ENCODE results near the gene AGMO. TPM values are rescaled to one million over a fixed set of nuclear protein-coding genes. Genes with fewer than 3 reads are reported as not detected.

Gene AGMO
- total and polyA plus RNA-seq, 2 experiments from 2014 or later = 6.5 to 7.3 TPM

GRCh38 chr7:15582773-15583172 lies 21.0 kb upstream of the AGMO start:
- TF ChIP-seq EZH2phosphoT487 (IDR thresholded peaks at IDR 0.05; ENCODE audit: low read depth, severe bottlenecking, unreplicated experiment) (no peak), EZH2 (IDR thresholded peaks at IDR 0.05; ENCODE audit: borderline replicate concordance) (no peak), CTCF (IDR thresholded peaks at IDR 0.05; ENCODE audit: poor library complexity) (no peak)
- Histone ChIP-seq H3K36me3 (replicated peaks; ENCODE audit: insufficient read depth, low read depth) (no peaks in the 10 kb centered on the region), H3K27me3 (no peaks in the 10 kb centered on the region), H4K20me1 (ENCODE audit: insufficient read depth, poor library complexity, severe bottlenecking) (no peaks in the 10 kb centered on the region), H3K79me2 (no peaks in the 10 kb centered on the region), H3K4me2 (no peak overlapping the region), H2AFZ (no peak overlapping the region), H3K27ac (no peak overlapping the region), H3K4me3 (no peak overlapping the region), H3K9me3 (ENCODE audit: low read depth) (no peaks in the 10 kb centered on the region), H3K4me1 (ENCODE audit: insufficient read depth) (no peaks in the 10 kb centered on the region), H3K9me2 (replicated peaks; ENCODE audit: insufficient read depth) (no peaks in the 10 kb centered on the region)
- 94% methylated on average over 1 of the region's 1 CpG for WGBS (ENCODE audit: low lambda C conversion rate, missing lambda C conversion rate)
- no peak for DNase-seq (ENCODE audit: low spot score)

GRCh38 chr7:15581352-15581951 lies 19.6 kb upstream of the AGMO start:
- Histone ChIP-seq H3K36me3 (replicated peaks; ENCODE audit: insufficient read depth, low read depth) (no peaks in the 10 kb centered on the region), H2AFZ (no peak overlapping the region), H3K9me2 (replicated peaks; ENCODE audit: insufficient read depth) (no peaks in the 10 kb centered on the region), H3K4me2 (no peak overlapping the region), H3K27ac (no peak overlapping the region), H4K20me1 (ENCODE audit: insufficient read depth, poor library complexity, severe bottlenecking) (no peaks in the 10 kb centered on the region), H3K4me1 (ENCODE audit: insufficient read depth) (no peaks in the 10 kb centered on the region), H3K27me3 (no peaks in the 10 kb centered on the region), H3K79me2 (no peaks in the 10 kb centered on the region), H3K4me3 (no peak overlapping the region), H3K9me3 (ENCODE audit: low read depth) (no peaks in the 10 kb centered on the region)
- DNase-seq (ENCODE audit: low spot score) = no peak
- TF ChIP-seq CTCF (IDR thresholded peaks at IDR 0.05; ENCODE audit: poor library complexity) (no peak), EZH2phosphoT487 (IDR thresholded peaks at IDR 0.05; ENCODE audit: low read depth, severe bottlenecking, unreplicated experiment) (no peak), EZH2 (IDR thresholded peaks at IDR 0.05; ENCODE audit: borderline replicate concordance) (no peak)
- 54% methylated on average over 3 of the region's 3 CpGs for WGBS (ENCODE audit: low lambda C conversion rate, missing lambda C conversion rate)

GRCh38 chr7:15580604-15581351 lies 19.0 kb upstream of the AGMO start:
- 83% methylated on average over 3 of the region's 3 CpGs for WGBS (ENCODE audit: low lambda C conversion rate, missing lambda C conversion rate)
- H4K20me1 ChIP-seq (ENCODE audit: insufficient read depth, poor library complexity, severe bottlenecking) = no peaks in the 10 kb centered on the region
- H3K9me2 ChIP-seq (replicated peaks; ENCODE audit: insufficient read depth) = no peaks in the 10 kb centered on the region
- DNase-seq (ENCODE audit: low spot score) = no peak
- no peaks in the 10 kb centered on the region for H3K27me3 ChIP-seq
- no peak overlapping the region for H3K27ac ChIP-seq
- H3K36me3 ChIP-seq (replicated peaks; ENCODE audit: insufficient read depth, low read depth) = no peaks in the 10 kb centered on the region
- no peak for TF ChIP-seq CTCF (IDR thresholded peaks at IDR 0.05; ENCODE audit: poor library complexity)
- TF ChIP-seq EZH2phosphoT487 (IDR thresholded peaks at IDR 0.05; ENCODE audit: low read depth, severe bottlenecking, unreplicated experiment) = no peak
- no peak for TF ChIP-seq EZH2 (IDR thresholded peaks at IDR 0.05; ENCODE audit: borderline replicate concordance)
- H3K4me1 ChIP-seq (ENCODE audit: insufficient read depth) = no peaks in the 10 kb centered on the region
- no peaks in the 10 kb centered on the region for H3K79me2 ChIP-seq
- no peak overlapping the region for H2AFZ ChIP-seq
- H3K4me3 ChIP-seq = no peak overlapping the region
- H3K9me3 ChIP-seq (ENCODE audit: low read depth) = no peaks in the 10 kb centered on the region
- no peak overlapping the region for H3K4me2 ChIP-seq

Measured in hepatocyte (in vitro differentiated cells).